ENCODE data around the gene SERPINH1.
A peak's percentile ranks its signal among the peaks of the same experiment; 100 is the strongest.

Gene SERPINH1

GRCh38 chr11:75562048-75562835 lies at the start of gene SERPINH1:
Gene SERPINH1, plus strand, starts transcription at chr11:75562253. Its CDS starts 4,097 bp downstream, at chr11:75566350.
- H3K4me3 ChIP-seq (ENCODE audit: low read length) = peak within 1 kb of the TSS; percentile 79
- DNase-seq (ENCODE audit: low read depth) = peak; percentile 82
- TF ChIP-seq, protein P1, sequence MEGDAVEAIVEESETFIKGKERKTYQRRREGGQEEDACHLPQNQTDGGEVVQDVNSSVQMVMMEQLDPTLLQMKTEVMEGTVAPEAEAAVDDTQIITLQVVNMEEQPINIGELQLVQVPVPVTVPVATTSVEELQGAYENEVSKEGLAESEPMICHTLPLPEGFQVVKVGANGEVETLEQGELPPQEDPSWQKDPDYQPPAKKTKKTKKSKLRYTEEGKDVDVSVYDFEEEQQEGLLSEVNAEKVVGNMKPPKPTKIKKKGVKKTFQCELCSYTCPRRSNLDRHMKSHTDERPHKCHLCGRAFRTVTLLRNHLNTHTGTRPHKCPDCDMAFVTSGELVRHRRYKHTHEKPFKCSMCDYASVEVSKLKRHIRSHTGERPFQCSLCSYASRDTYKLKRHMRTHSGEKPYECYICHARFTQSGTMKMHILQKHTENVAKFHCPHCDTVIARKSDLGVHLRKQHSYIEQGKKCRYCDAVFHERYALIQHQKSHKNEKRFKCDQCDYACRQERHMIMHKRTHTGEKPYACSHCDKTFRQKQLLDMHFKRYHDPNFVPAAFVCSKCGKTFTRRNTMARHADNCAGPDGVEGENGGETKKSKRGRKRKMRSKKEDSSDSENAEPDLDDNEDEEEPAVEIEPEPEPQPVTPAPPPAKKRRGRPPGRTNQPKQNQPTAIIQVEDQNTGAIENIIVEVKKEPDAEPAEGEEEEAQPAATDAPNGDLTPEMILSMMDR (IDR thresholded peaks at IDR 0.05; ENCODE audit: insufficient read depth, low read depth, low read length, missing control alignments) = no peak

DNA sequence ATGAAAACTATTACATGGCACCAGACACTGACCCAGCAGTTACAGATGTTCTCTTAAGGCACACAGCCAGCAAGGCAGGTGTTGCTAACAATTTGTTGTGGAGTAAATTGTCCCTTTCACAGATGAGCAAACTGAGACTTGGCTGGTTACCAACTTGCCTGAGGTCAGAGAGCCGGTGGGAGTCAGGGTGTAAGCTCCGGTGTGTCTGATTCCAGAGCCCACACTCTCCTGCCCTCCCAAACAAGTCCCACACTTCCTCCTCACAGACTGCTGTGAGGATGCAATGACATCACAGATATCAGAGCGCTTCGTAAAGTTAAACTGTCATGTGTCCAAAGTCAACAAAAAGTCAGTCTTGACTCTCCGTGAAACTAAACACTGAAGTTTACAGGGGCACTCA lies 48.8 kb upstream of the SERPINH1 start:
- DNase-seq (ENCODE audit: low read depth) = no peak

GRCh38 chr11:75514596-75514995 lies 47.5 kb upstream of the SERPINH1 start:
- TF ChIP-seq, protein P1 (IDR thresholded peaks at IDR 0.05; ENCODE audit: insufficient read depth, low read depth, low read length, missing control alignments) = no peak

More for the DNA sequence above, 48.8 kb upstream of the SERPINH1 start:
- no peak overlapping the region for H3K4me3 ChIP-seq (ENCODE audit: low read length)
- TF ChIP-seq, protein P1 (IDR thresholded peaks at IDR 0.05; ENCODE audit: insufficient read depth, low read depth, low read length, missing control alignments) = no peak

GRCh38 chr11:75516140-75516539 lies 45.9 kb upstream of the SERPINH1 start:
- H3K4me3 ChIP-seq (ENCODE audit: low read length) = no peak overlapping the region
- TF ChIP-seq, protein P1 (IDR thresholded peaks at IDR 0.05; ENCODE audit: insufficient read depth, low read depth, low read length, missing control alignments) = no peak
- DNase-seq (ENCODE audit: low read depth) = no peak

More at GRCh38 chr11:75514596-75514995, 47.5 kb upstream of the SERPINH1 start:
- no peak for DNase-seq (ENCODE audit: low read depth)
- H3K4me3 ChIP-seq (ENCODE audit: low read length) = no peak overlapping the region

DNA sequence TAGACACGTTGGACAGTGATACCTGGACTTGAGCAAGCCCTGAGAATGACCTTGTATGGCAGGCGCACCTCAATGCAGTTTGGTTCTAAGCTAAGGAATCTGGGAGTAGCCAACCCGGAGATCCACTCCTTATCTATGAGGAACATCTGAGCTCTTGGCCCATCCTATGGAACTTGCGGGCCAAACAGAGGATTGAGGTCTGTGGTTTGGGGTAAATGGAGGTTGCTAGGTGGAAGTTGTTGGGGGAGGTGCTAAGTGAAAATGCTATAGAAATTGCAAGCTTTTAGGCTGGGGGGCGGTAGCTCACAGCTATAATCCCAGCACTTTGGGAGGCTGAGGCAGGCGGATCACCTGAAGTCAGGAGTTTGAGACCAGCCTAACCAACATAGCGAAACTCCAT lies 45.2 kb upstream of the SERPINH1 start:
- TF ChIP-seq, protein P1 (IDR thresholded peaks at IDR 0.05; ENCODE audit: insufficient read depth, low read depth, low read length, missing control alignments) = no peak
- no peak overlapping the region for H3K4me3 ChIP-seq (ENCODE audit: low read length)
- no peak for DNase-seq (ENCODE audit: low read depth)

GRCh38 chr11:75518204-75518549 lies 43.9 kb upstream of the SERPINH1 start:
- TF ChIP-seq, protein P1 (IDR thresholded peaks at IDR 0.05; ENCODE audit: insufficient read depth, low read depth, low read length, missing control alignments) = no peak
- H3K4me3 ChIP-seq (ENCODE audit: low read length) = no peak overlapping the region
- DNase-seq (ENCODE audit: low read depth) = no peak

Measured in epithelial cell of esophagus (primary cell).